H1 (cell line): Measurements from ENCODE around the gene CPA1. TPM values are rescaled to one million over a fixed set of nuclear protein-coding genes. Genes with fewer than 3 reads are reported as not detected.

Source experiments
- CTCF ChIA-PET: fragments of 300-600 bp; sonication (Branson Sonifier 250); formaldehyde crosslinking; loops from one replicate; lab custom pipeline; 2021; ENCODE audit not compliant: partially characterized antibody; lab: Charles Lee
- POLR2A ChIA-PET: fragments of 300-600 bp; sonication (Branson Sonifier 250); formaldehyde crosslinking; loops from one replicate; lab custom pipeline; 2021; ENCODE audit warnings: inconsistent platforms; ENCODE audit not compliant: partially characterized antibody; lab: Charles Lee
- DNase-seq, 2 experiments: peaks; one replicate each; pipeline versions ENCODE4 v3.0.0 to v3.0.0-alpha.2; 2010 to 2022; ENCODE audit warnings: low spot score in 2 of 2, low read depth in 1 of 2, mixed read lengths in 1 of 2
- FAIRE-seq: peaks from 2 replicates; lab custom pipeline; 2011; peaks lifted over from hg19 to GRCh38; lab: Jason Lieb, UNC
- H2AFZ ChIP-seq: 2 replicates; pipeline ENCODE4 v1.8.1; 2012; ENCODE audit warnings: low read length, inconsistent platforms
- H2AK5ac ChIP-seq: 2 replicates; pipeline ENCODE4 v1.6.1; 2013; ENCODE audit warnings: low read depth, low read length
- H2BK120ac ChIP-seq: replicated peaks from 2 replicates; pipeline ENCODE3; 2013; ENCODE audit warnings: low read depth, low read length, inconsistent platforms
- H2BK12ac ChIP-seq: 2 replicates; pipeline ENCODE4 v1.6.1; 2013; ENCODE audit warnings: low read depth, low read length
- H2BK15ac ChIP-seq: 2 replicates; pipeline ENCODE4 v1.6.1; 2013; ENCODE audit warnings: low read length
- H2BK20ac ChIP-seq: 2 replicates; pipeline ENCODE4 v1.6.1; 2013; ENCODE audit warnings: low read length
- H2BK5ac ChIP-seq: 2 replicates; pipeline ENCODE4 v1.6.1; 2013; ENCODE audit warnings: low read depth, low read length
- H3K14ac ChIP-seq: 2 replicates; pipeline ENCODE4 v1.6.1; 2013; ENCODE audit warnings: inconsistent platforms; ENCODE audit not compliant: insufficient read length
- H3K18ac ChIP-seq: 2 replicates; pipeline ENCODE4 v1.6.1; 2013; ENCODE audit warnings: low read length; ENCODE audit errors: extremely low read depth
- H3K23ac ChIP-seq: 2 replicates; pipeline ENCODE4 v1.6.1; 2013; ENCODE audit warnings: inconsistent platforms; ENCODE audit not compliant: insufficient read length
- H3K23me2 ChIP-seq: 2 replicates; pipeline ENCODE4 v1.6.1; 2013; ENCODE audit warnings: low read depth, low read length
- H3K27ac ChIP-seq: 2 replicates; pipeline ENCODE4 v1.6.1; 2011; ENCODE audit warnings: low read depth, low read length, inconsistent platforms
- H3K27me3 ChIP-seq, 4 experiments: replicated peaks in 1 of 4; 1 replicate in 1 of 4; 2 replicates in 3 of 4; pipeline versions ENCODE4 v1.6.1 to v1.8.1; 2011 to 2013; ENCODE audit warnings: low read length in 3 of 4, mild to moderate bottlenecking in 3 of 4, inconsistent platforms in 2 of 4, mixed read lengths in 2 of 4, moderate library complexity in 1 of 4; ENCODE audit not compliant: control insufficient read depth in 3 of 4, insufficient read depth in 3 of 4; ENCODE audit errors: extremely low read depth in 1 of 4
- H3K36me3 ChIP-seq, 4 experiments: 2 replicates each; pipeline versions ENCODE4 v1.6.1 to v1.8.1; 2011 to 2013; ENCODE audit warnings: mild to moderate bottlenecking in 4 of 4, low read length in 3 of 4, moderate library complexity in 2 of 4, control low read depth in 1 of 4, inconsistent platforms in 1 of 4; ENCODE audit not compliant: insufficient read depth in 4 of 4, control insufficient read depth in 2 of 4
- H3K4ac ChIP-seq: replicated peaks from 2 replicates; pipeline ENCODE3; 2013; ENCODE audit warnings: low read length, low read depth, mixed read lengths, inconsistent platforms; ENCODE audit not compliant: insufficient read length
- H3K4me1 ChIP-seq, 4 experiments: replicated peaks in 1 of 4; 1 replicate in 1 of 4; 2 replicates in 3 of 4; pipeline versions ENCODE4 v1.6.1 to v1.8.1; 2011 to 2013; ENCODE audit warnings: low read length in 3 of 4, inconsistent platforms in 2 of 4, mixed read lengths in 1 of 4; ENCODE audit not compliant: insufficient read depth in 4 of 4, control insufficient read depth in 3 of 4
- H3K4me2 ChIP-seq, 2 experiments: 2 replicates each; pipeline versions ENCODE4 v1.6.1 to v1.8.1; 2011 to 2013; ENCODE audit warnings: low read depth in 2 of 2, low read length in 2 of 2, control low read depth in 1 of 2, inconsistent platforms in 1 of 2, mild to moderate bottlenecking in 1 of 2; ENCODE audit not compliant: insufficient read depth in 1 of 2
- H3K4me3 ChIP-seq, 4 experiments: fragments of 200-600, 300-600 bp in 1 of 4; sonication (generic), shearing (Covaris generic), sonication (Bioruptor Twin) in 1 of 4; 2 replicates each; pipeline versions ENCODE4 v1.5.1 to v1.8.1; 2011 to 2016; ENCODE audit warnings: low read length in 4 of 4, low read depth in 3 of 4, control low read depth in 2 of 4, inconsistent platforms in 2 of 4, mild to moderate bottlenecking in 2 of 4, mixed read lengths in 1 of 4, moderate library complexity in 1 of 4; ENCODE audit not compliant: insufficient read depth in 2 of 4; ENCODE audit errors: extremely low read depth in 1 of 4
- H3K56ac ChIP-seq: replicated peaks from 2 replicates; pipeline ENCODE3; 2013; ENCODE audit warnings: low read depth, mild to moderate bottlenecking, mixed read lengths, low read length, inconsistent platforms; ENCODE audit not compliant: insufficient read length
- H3K79me1 ChIP-seq: 2 replicates; pipeline ENCODE4 v1.6.1; 2013; ENCODE audit warnings: low read depth, low read length, control low read depth
- H3K79me2 ChIP-seq, 2 experiments: 2 replicates each; pipeline versions ENCODE4 v1.6.1 to v1.8.1; 2012 to 2013; ENCODE audit warnings: low read length in 2 of 2, mild to moderate bottlenecking in 2 of 2, inconsistent platforms in 1 of 2; ENCODE audit not compliant: insufficient read depth in 2 of 2, control insufficient read depth in 1 of 2
- H3K9ac ChIP-seq, 4 experiments: replicated peaks in 1 of 4; 1 replicate in 1 of 4; 2 replicates in 3 of 4; pipeline versions ENCODE4 v1.6.1 to v1.8.1; 2011 to 2013; ENCODE audit warnings: low read depth in 3 of 4, low read length in 3 of 4, control low read depth in 2 of 4, mild to moderate bottlenecking in 2 of 4, moderate library complexity in 2 of 4, inconsistent platforms in 1 of 4; ENCODE audit errors: extremely low read depth in 1 of 4
- H3K9me3 ChIP-seq, 2 experiments: 2 replicates each; pipeline versions ENCODE4 v1.6.1 to v1.8.1; 2012 to 2013; ENCODE audit warnings: mild to moderate bottlenecking in 2 of 2, moderate library complexity in 2 of 2, control low read depth in 1 of 2, inconsistent platforms in 1 of 2, low read depth in 1 of 2, low read length in 1 of 2, mixed read lengths in 1 of 2; ENCODE audit not compliant: insufficient read depth in 2 of 2
- H4K20me1 ChIP-seq, 2 experiments: replicated peaks in 1 of 2; 2 replicates each; pipeline versions ENCODE3 to v1.8.1; 2011 to 2013; ENCODE audit warnings: inconsistent platforms in 2 of 2, low read length in 2 of 2, mild to moderate bottlenecking in 1 of 2; ENCODE audit not compliant: insufficient read depth in 2 of 2, control insufficient read depth in 1 of 2
- H4K5ac ChIP-seq: 2 replicates; pipeline ENCODE4 v1.6.1; 2013; ENCODE audit warnings: low read length, low read depth, mixed read lengths, inconsistent platforms; ENCODE audit not compliant: insufficient read length
- H4K8ac ChIP-seq: 2 replicates; pipeline ENCODE4 v1.8.0; 2013; ENCODE audit warnings: mild to moderate bottlenecking, moderate library complexity, low read length, inconsistent platforms; ENCODE audit not compliant: insufficient read depth; ENCODE audit errors: extremely low read depth
- H4K91ac ChIP-seq: replicated peaks from 2 replicates; pipeline ENCODE3; 2013; ENCODE audit warnings: low read length, mixed read lengths, inconsistent platforms; ENCODE audit not compliant: insufficient read length
- CTBP2 ChIP-seq: IDR thresholded peaks from 2 replicates; pipeline ENCODE4 v1.7.0; 2011; ENCODE audit warnings: borderline replicate concordance, mild to moderate bottlenecking, moderate library complexity, mixed read lengths, low read length; ENCODE audit not compliant: insufficient read depth, insufficient read length
- MAFK ChIP-seq: IDR thresholded peaks from 2 replicates; pipeline ENCODE4 v1.6.1; 2012; ENCODE audit warnings: low read depth, mild to moderate bottlenecking, improper control_type of control experiment, low read length
- POU5F1 ChIP-seq: IDR thresholded peaks from 2 replicates; pipeline ENCODE4 v1.6.1; 2011; ENCODE audit warnings: low read depth, mild to moderate bottlenecking, low read length, moderate library complexity
- RBBP5 ChIP-seq: IDR thresholded peaks from 2 replicates; pipeline ENCODE4 v1.7.1; 2012; ENCODE audit warnings: low read depth, mild to moderate bottlenecking, inconsistent platforms, low read length, moderate library complexity, borderline replicate concordance
- SRF ChIP-seq: IDR thresholded peaks from 2 replicates; pipeline ENCODE4 v1.6.1; 2011; ENCODE audit warnings: mild to moderate bottlenecking, low read depth, low read length, moderate library complexity
- SUZ12 ChIP-seq: fragments of 200-600 bp; sonication (generic); IDR thresholded peaks from 2 replicates; pipeline ENCODE4 v1.6.1; 2012; ENCODE audit warnings: mild to moderate bottlenecking, inconsistent platforms, low read length, moderate library complexity, mixed read lengths
- WGBS, 2 experiments: shearing (Covaris generic) in 1 of 2; methylation state at CpG; one replicate each; pipeline versions ENCODE4 v1.1.6 to v1.1.7; 2013 to 2015; ENCODE audit warnings: low lambda C conversion rate in 2 of 2, mixed read lengths in 2 of 2, inconsistent platforms in 1 of 2, low coverage in 1 of 2, missing lambda C conversion rate in 1 of 2; ENCODE audit not compliant: insufficient replicate concordance in 2 of 2, insufficient coverage in 1 of 2, insufficient read length in 1 of 2; ENCODE audit errors: extremely low coverage in 1 of 2, missing lambda C conversion rate in 1 of 2; 5-methylcytosine and 5-hydroxymethylcytosine counted together
- long read RNA-seq, 2 experiments: library from RNA in 1 of 2; library from capped mRNA in 1 of 2; stranded (forward); transcript quantifications; one replicate each; pipeline ENCODE4 v2.0.0, GENCODE V29; 2021; ENCODE audit warnings: inconsistent platforms in 1 of 2
- polyA minus RNA-seq, 3 experiments: library from RNA; depleted of rRNA, polyadenylated mRNA; stranded (reverse); fragments of >200 nt; gene quantifications; 1 replicate in 2 of 3; 2 replicates in 1 of 3; pipeline ENCODE4 v1.2.3, GENCODE V29; 2011
- polyA plus RNA-seq, 7 experiments: library from polyadenylated mRNA; depleted of rRNA in 3 of 7; stranded (reverse) in 5 of 7; unstranded in 2 of 7; fragments of >200 nt in 5 of 7; fragments of 200-250 nt in 2 of 7; gene quantifications; 1 replicate in 5 of 7; 2 replicates in 1 of 7; 4 replicates in 1 of 7; pipeline versions ENCODE4 v1.2.1 to v1.2.3, GENCODE V29; 2011 to 2013; ENCODE audit warnings: missing spikeins in 2 of 7, mixed read lengths in 2 of 7
- total RNA-seq: library from RNA; stranded (reverse); fragmentation: NEBNext Ultra II Directional; extraction: Animal tissue kit (Norgen Biotek cat#: 25700); gene quantifications from 2 replicates; pipeline ENCODE4 v1.2.1, GENCODE V29; 2021
- TF ChIP-seq, protein P1 (sequence below): IDR thresholded peaks from 2 replicates; pipeline ENCODE4 v1.6.1; 2011; ENCODE audit warnings: low read length, improper control_type of control experiment

The CPA1 gene
- total RNA-seq (not detected in 2 replicates), polyA plus RNA-seq (2011; rRNA removed) (0.06 TPM in 1 of 2 replicates, not detected in the other), polyA minus RNA-seq (2011; rRNA and poly(A)+ RNA removed) (not detected in 2 replicates)
- not detected for polyA plus RNA-seq (2011; cell fraction: cytosol; rRNA removed)
- polyA plus RNA-seq (2011; cell fraction: nucleus; rRNA removed), result not detected
- polyA plus RNA-seq (2012, experiment 1 of 2), result not detected in 4 replicates
- not detected for polyA plus RNA-seq (2012, experiment 2 of 2)
- polyA plus RNA-seq (2013, experiment 1 of 2), result not detected
- polyA plus RNA-seq (2013, experiment 2 of 2), result not detected
- polyA minus RNA-seq (2011; cell fraction: cytosol; rRNA and poly(A)+ RNA removed), result not detected
- polyA minus RNA-seq (2011; cell fraction: nucleus; rRNA and poly(A)+ RNA removed), result not detected
- long read RNA-seq, experiment 1, result 0 reads
- long read RNA-seq, experiment 2, result 0 reads

DNA sequence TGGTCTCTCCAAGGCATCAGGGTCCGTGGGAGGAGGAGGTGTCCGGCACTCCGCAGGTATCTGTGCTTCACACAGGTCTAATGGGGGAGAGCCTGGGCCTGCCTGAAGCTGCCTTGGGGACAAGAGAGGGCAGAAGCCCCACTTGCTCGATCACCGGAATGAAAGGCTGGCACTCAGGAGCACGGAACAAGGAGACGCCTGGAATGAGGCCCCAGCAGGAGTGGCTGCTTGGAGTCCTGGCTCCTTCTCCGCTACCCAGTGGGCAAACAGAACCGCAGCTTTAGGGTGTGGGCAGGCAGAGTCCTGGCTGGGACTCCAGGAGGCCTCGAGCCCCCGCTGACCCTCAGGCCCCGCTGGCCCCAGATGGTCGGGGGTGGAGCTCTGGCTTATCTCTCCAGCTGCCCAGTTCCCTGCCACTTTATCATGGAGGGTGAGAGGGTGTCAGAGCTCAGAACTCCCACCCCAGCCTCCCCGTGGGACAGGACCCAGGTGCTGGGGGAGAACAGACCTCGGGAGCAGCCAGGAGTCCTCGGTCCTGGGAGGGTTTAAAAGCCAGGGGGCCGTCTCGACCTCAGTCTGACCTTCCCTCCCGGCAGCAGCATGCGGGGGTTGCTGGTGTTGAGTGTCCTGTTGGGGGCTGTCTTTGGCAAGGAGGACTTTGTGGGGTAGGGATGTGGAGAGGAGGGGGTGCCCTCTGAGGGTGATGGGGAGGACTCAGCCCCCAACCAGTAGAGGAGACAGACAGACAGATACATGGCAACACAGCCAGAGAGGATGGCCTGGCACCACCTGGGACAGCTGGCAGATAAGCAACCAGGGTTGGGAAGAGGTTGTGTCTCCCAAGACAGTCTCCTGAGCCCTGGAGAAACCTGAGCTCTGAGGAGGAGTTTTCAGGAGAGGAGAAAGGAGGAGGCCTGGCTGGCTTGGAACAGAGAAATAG is at the start of gene CPA1:
TSS of gene CPA1 (plus strand) at position 574 of the 940 bp plus-strand sequence. CDS start at position 601, 27 bp downstream.
- 0 out of 2 replicates have a peak within 1 kb of the TSS, but pooled peaks have one; percentile 40 for H2AFZ ChIP-seq
- no peak within 1 kb of the TSS for H2BK15ac ChIP-seq
- H2BK5ac ChIP-seq, result no peak within 1 kb of the TSS; the same call in 1 of the 2 replicates
- H3K18ac ChIP-seq, result no peak within 1 kb of the TSS
- no peak within 1 kb of the TSS for H3K14ac ChIP-seq
- H3K27ac ChIP-seq, result no peak within 1 kb of the TSS
- H2AK5ac ChIP-seq, result no peak within 1 kb of the TSS
- no peak within 1 kb of the TSS for H2BK120ac ChIP-seq
- WGBS, 2 experiments, result 87% methylated on average over 18 of the region's 20 CpGs; no CpG with 5 or more reads in 1 of the 2 experiments
- H3K27me3 ChIP-seq, result no peaks in the 10 kb centered on the region; a peak in 1 of 7 replicates
- H3K23me2 ChIP-seq, result no peaks in the 10 kb centered on the region; the same call in 1 of the 2 replicates
- H2BK20ac ChIP-seq, result no peak within 1 kb of the TSS
- peaks cover 0 to 2% (median 0%) of the 10 kb centered on the region in 4 experiments; a peak in 1 of 7 replicates for H3K4me1 ChIP-seq
- no peak within 1 kb of the TSS for H3K4me3 ChIP-seq
- FAIRE-seq (no peak), DNase-seq (no peak)
- no peak within 1 kb of the TSS; a peak in 1 of 7 replicates for H3K9ac ChIP-seq
- H4K5ac ChIP-seq, result no peak within 1 kb of the TSS
- H3K9me3 ChIP-seq, result peaks cover 18% of the 10 kb centered on the region in 2 experiments
- no peak within 1 kb of the TSS for H3K56ac ChIP-seq
- no peak within 1 kb of the TSS for H3K4me2 ChIP-seq
- H3K23ac ChIP-seq, result no peak within 1 kb of the TSS
- H2BK12ac ChIP-seq, result no peak within 1 kb of the TSS
- H3K79me1 ChIP-seq, result no peaks in the 10 kb centered on the region
- no peak within 1 kb of the TSS for H4K91ac ChIP-seq
- no peaks in the 10 kb centered on the region for H4K20me1 ChIP-seq
- H4K8ac ChIP-seq, result no peak within 1 kb of the TSS; the same call in none of the 2 replicates
- ChIA-PET POLR2A (interaction anchor here (0.6 to 1.6 kb wide), 3 partner anchors 8 to 107 kb away, joined by 3 read pairs; no protein-coding TSS in a partner anchor), CTCF (interaction anchor here (0.9 to 5.7 kb wide), 12 partner anchors 12 to 137 kb away, joined by 3 to 59 read pairs (median 5); partner anchors contain the start of gene CPA5)
- no peak within 1 kb of the TSS for H3K4ac ChIP-seq
- H3K79me2 ChIP-seq, result no peaks in the 10 kb centered on the region
- no peaks in the 10 kb centered on the region for H3K36me3 ChIP-seq
- TF ChIP-seq SRF, result no peak
- TF ChIP-seq CTBP2, result no peak
- no peak for TF ChIP-seq POU5F1
- TF ChIP-seq RBBP5, result no peak
- TF ChIP-seq, protein P1, sequence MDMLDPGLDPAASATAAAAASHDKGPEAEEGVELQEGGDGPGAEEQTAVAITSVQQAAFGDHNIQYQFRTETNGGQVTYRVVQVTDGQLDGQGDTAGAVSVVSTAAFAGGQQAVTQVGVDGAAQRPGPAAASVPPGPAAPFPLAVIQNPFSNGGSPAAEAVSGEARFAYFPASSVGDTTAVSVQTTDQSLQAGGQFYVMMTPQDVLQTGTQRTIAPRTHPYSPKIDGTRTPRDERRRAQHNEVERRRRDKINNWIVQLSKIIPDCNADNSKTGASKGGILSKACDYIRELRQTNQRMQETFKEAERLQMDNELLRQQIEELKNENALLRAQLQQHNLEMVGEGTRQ, result no peak
- TF ChIP-seq MAFK, result no peak
- TF ChIP-seq SUZ12, result no peak
